Measurements from ENCODE around the gene LRRTM2. TPM values are rescaled to one million over a fixed set of nuclear protein-coding genes. Genes with fewer than 3 reads are reported as not detected.

LRRTM2 gene
- total and polyA plus RNA-seq, 2 of the 4 experiments (the other 2 are of a cell fraction) = 0.53 to 2.0 TPM

GRCh38 chr5:138905541-138905940 is 30.4 kb upstream of the LRRTM2 start:
- Histone ChIP-seq H2AK5ac (ENCODE audit: low read depth, low read length) (no peak overlapping the region), H3K4ac (ENCODE audit: low read depth, low read length) (no peak overlapping the region), H4K8ac (ENCODE audit: low read depth in 2 of 2, low read length in 2 of 2) (no peak overlapping the region), H3K9me3 (ENCODE audit: control insufficient read depth, insufficient read depth, low read length) (peaks cover 2% of the 10 kb centered on the region), H3K9me1 (ENCODE audit: insufficient read depth, low read length) (peaks cover 21% of the 10 kb centered on the region), H2BK120ac (ENCODE audit: low read depth, low read length) (peak overlapping the region; percentile 51; the same call in 1 of the 2 replicates), H3K4me2 (ENCODE audit: low read depth, low read length) (no peak overlapping the region), H4K5ac (ENCODE audit: low read depth, low read length) (no peak overlapping the region), H2BK5ac (ENCODE audit: low read depth, low read length, poor library complexity, severe bottlenecking) (no peak overlapping the region), H3K56ac (ENCODE audit: extremely low read depth, insufficient read depth, low read length) (no peak overlapping the region), H3K27me3 (ENCODE audit: control insufficient read depth, insufficient read depth, low read length) (no peaks in the 10 kb centered on the region), H3K36me3 (ENCODE audit: control insufficient read depth, insufficient read depth, low read length) (peaks cover 36% of the 10 kb centered on the region), H3K23ac (ENCODE audit: low read depth, low read length) (no peak overlapping the region), H3K14ac (replicated peaks; ENCODE audit: low read depth, low read length) (no peak overlapping the region), H3K27ac (ENCODE audit: insufficient read depth, low read length) (no peak overlapping the region), H3K79me1 (ENCODE audit: low read depth in 1 of 2, low read length in 2 of 2) (peaks cover 33 to 83% of the 10 kb centered on the region in 2 experiments), H2BK15ac (ENCODE audit: low read depth, low read length) (no peak overlapping the region), H2BK20ac (ENCODE audit: low read depth, low read length) (no peak overlapping the region), H2AFZ (replicated peaks; ENCODE audit: low read length, poor library complexity) (no peak overlapping the region), H4K20me1 (ENCODE audit: insufficient read depth, low read length) (peaks cover 11% of the 10 kb centered on the region; the same call in 1 of the 2 replicates), H3K18ac (ENCODE audit: low read depth, low read length) (no peak overlapping the region), H3K9ac (ENCODE audit: low read depth, low read length) (no peak overlapping the region), H4K91ac (ENCODE audit: insufficient read depth, low read depth, low read length) (no peak overlapping the region), H3K4me3 (ENCODE audit: insufficient read depth, low read depth, low read length) (no peak overlapping the region), H3K4me1 (ENCODE audit: control insufficient read depth, insufficient read depth, low read length) (peaks cover 18% of the 10 kb centered on the region), H2AK9ac (replicated peaks; ENCODE audit: low read depth, low read length, poor library complexity) (no peak overlapping the region)
- CTCF ChIA-PET = no interaction called here
- dilution Hi-C loops (cut with HindIII; ENCODE audit: low sequenced_read_pairs, unreplicated experiment) (no loop called here), in situ Hi-C loops (cut with MboI; ENCODE audit: low sequenced_read_pairs) (no loop called here), intact Hi-C loops (cut with micrococcal nuclease) (no loop called here)
- POLR2A ChIA-PET (ENCODE audit: unreplicated experiment) = no interaction called here
- no TSS peak for BruUV-seq (replicated peaks)
- no CpG with 5 or more reads among the region's 1 CpG for WGBS, 2 experiments (ENCODE audit: extremely low coverage in 2 of 2, insufficient read length in 1 of 2)
- DNase-seq = peak; percentile 81
- peak; percentile 82 for ATAC-seq (ENCODE audit: low read depth)
- 0 out of 2 replicates have a peak, but pooled peaks have one; percentile 20 for TF ChIP-seq MXI1 (IDR thresholded peaks at IDR 0.05; ENCODE audit: borderline replicate concordance, low read depth, low read length)
- TF ChIP-seq MAZ (IDR thresholded peaks at IDR 0.05; ENCODE audit: borderline replicate concordance, low read depth, low read length) = no peak
- 0 out of 2 replicates have a peak, but pooled peaks have one; percentile 18 for TF ChIP-seq MAFK (IDR thresholded peaks at IDR 0.05; ENCODE audit: low read depth, low read length)
- no peak for TF ChIP-seq FOS (IDR thresholded peaks at IDR 0.05; ENCODE audit: low read depth, low read length)
